Dermis lymphatic vessel endothelial cell (primary cell): ENCODE results near the gene ARL3. TPM values are rescaled to one million over a fixed set of nuclear protein-coding genes. Genes with fewer than 3 reads are reported as not detected.

ENCODE experiments used
- total RNA-seq: library from RNA; depleted of rRNA; stranded (reverse); fragments of >200 nt; gene quantifications from 2 replicates; pipeline ENCODE4 v1.2.1, GENCODE V29; 2014

Gene ARL3, protein sequence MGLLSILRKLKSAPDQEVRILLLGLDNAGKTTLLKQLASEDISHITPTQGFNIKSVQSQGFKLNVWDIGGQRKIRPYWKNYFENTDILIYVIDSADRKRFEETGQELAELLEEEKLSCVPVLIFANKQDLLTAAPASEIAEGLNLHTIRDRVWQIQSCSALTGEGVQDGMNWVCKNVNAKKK
- 3.8 and 5.3 TPM in 2 replicates for total RNA-seq

DNA sequence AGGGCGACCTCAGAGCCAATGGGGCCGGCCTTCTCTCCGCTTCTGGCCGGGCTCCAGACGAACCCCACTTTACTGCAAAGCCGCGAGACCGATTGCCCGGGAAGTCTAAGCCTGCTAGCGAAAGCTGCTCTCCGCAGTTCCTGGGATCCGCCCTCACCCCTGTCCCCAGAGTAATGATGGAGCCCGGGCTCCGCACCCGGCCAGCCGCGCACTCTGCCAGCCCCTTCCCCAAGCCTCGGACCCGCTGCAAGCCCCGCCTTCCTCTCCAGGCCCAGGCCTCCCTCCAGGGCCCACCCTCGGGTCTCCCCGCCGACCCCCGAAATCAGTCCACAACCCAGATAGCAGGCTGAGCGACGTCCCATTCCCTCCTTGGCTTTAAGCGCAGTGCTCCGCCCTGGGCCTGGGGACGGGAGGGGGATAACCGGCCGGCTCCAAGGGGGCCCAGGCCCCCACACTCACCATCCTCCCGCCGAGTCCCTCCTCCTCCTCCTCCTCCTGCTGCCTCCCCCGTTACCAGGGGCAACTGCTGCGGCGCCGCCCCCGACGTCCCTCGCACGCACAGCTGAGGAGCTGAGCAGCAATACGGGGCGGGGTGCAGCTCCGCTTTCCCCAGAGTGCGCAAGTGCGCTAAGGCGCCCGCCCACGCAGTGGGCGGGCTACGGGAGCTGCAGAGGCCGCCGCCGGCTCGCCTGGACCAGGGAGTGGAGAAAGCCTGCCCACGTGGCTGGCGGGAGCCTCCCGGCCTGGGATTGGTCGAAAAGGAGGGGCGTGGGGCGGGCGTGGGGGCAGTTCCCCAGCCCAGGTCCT, at the start of gene ARL3:
Gene ARL3 (minus strand): TSS at position 584 of the 807 bp plus-strand sequence. CDS start 122 bp downstream, at position 462.

DNA sequence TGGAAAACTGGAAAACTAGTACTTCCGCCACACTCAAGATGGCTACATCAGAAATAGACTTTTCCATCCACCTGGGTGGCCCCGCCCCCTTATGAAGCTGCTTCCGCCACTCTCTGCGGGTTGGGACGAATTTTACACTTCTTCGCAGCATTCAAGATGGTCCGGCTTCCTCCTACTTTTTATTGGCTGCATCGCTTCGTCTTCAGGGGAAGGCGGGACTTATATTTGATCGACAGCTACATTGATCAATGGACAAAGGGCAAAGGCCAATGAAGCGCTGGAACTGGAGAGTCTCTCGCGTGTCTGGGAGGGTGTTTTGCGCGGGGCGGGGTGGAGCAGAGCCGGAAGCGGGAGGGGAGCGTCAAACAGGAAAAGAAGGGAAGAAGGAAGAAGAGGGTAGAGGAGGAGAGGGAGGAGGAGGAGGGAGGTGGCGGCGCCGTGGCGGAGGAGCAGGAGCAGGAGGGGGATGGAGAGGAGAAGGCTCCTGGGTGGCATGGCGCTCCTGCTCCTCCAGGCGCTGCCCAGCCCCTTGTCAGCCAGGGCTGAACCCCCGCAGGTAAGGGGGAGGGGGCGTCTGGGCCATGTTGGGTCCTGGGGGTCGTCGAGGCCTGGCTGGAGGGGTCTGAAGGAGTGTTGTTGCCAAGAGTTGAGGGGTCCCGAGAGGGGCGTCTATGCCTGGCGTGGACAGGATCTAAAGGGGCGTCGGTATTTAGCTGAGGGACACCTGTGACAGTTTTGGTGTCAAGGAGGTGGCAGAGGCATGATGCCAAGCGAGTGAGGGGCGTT, 29.6 kb upstream of the ARL3 start, which contains the start of gene WBP1L:
Gene WBP1L (plus strand): TSS at position 361 of the 786 bp plus-strand sequence. CDS start 106 bp downstream, at position 467.

DNA sequence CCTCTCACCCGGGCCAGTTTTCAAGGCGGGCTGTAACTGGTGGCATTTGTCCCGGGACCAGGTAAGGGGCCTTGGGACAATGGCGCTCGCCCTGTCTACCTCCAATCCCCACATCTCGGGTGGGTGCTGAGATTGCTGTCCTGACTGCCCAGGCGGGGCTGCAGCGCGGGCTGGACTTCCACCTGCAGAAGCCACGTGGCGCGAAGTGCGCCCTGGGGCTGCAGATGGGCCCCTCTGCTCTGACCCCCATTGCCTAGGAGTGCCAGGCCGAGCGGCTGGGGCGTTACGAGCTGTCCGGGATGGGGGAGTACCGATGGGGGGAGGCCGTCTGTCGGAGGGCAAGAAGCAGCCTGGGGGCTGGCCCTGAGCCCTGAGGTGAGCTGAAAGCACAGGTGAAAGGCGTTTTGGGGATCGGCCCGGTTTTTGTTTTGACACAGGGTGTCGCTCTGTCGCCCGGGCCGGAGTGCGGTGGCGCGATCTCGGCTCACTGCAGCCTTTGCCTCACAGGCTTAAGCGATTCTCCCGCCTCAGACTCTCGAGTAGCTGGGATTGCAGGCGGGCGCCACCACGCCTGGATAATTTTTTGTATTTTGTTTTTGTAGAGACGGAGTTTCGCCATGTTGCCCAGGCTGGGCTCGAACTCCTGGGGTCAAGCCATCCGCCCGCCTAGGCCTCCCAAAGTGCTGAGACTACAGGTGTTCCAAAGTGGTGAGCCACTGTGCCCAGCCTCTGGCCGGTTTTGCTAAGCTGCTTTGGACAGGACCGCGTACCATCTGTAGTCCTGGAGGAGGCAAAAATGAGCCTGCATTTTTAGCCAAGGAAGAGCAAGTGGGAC, 641 bp upstream of the ARL3 start, which contains the start of gene SFXN2:
Gene SFXN2 (plus strand): TSS at position 16 of the 835 bp plus-strand sequence. CDS start 12,001 bp downstream, outside the sequence.

DNA sequence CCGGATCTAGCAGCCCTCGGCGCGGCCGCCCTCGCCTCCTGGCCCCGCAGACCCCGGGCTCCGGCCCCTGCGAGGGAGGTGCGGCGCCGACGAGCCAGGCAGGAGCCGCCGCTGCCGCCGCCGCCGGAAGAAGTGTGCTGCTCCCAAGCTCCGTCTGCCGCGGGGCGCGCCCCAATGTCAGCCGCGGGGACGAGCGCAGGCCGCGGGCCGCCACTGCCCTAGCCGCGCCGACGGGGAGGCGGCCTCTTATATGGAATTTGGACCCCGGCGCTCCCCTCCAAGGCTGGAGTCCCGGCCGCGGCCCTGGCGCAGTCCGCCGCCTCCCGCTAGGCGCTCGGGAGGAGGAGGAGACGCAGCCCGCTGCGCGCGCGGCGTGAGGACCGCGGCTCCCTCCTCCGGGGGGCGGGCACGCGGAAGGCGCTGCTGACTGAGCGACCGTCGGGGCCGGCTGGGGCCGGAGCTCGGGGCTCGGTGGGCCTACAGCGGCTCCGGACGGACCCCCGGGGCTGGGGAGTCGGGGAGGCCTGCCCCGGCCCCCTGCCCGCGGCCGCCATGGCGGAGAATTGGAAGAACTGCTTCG, 70.0 kb downstream of the ARL3 start, which contains the start of gene TRIM8:
Gene TRIM8 (plus strand): TSS at position 414 of the 580 bp plus-strand sequence. CDS start 139 bp downstream, at position 553.

Other genes starting within 250 kb of the ARL3 start
- gene ACTR1A, start 211.7 kb downstream of the ARL3 start, total RNA-seq: 142 and 144 TPM in 2 replicates
- 3.0 and 4.7 TPM in 2 replicates for gene SUFU, start 210.4 kb downstream of the ARL3 start, total RNA-seq
- gene TRIM8, start 69.9 kb downstream of the ARL3 start, total RNA-seq: 56.6 and 58.6 TPM in 2 replicates
- 7.0 and 8.6 TPM in 2 replicates for gene SFXN2, start 239 bp upstream of the ARL3 start, total RNA-seq
- gene WBP1L, start 29.6 kb upstream of the ARL3 start, total RNA-seq: 61.9 and 63.0 TPM in 2 replicates
- gene CYP17A1, start 123.0 kb upstream of the ARL3 start, total RNA-seq: not detected in 2 replicates
- gene BORCS7, start 139.9 kb upstream of the ARL3 start, total RNA-seq: 32.7 and 42.2 TPM in 2 replicates
- 0.43 and 0.54 TPM in 2 replicates for gene AS3MT, start 155.1 kb upstream of the ARL3 start, total RNA-seq
- gene CNNM2, start 203.9 kb upstream of the ARL3 start, total RNA-seq: 2.4 and 2.5 TPM in 2 replicates